HG03565 (cell line): Measurements from ENCODE around the gene EHBP1L1.

Experiments
- ATAC-seq: cut with Tn5 transposase; IDR thresholded peaks from one replicate; pipeline ENCODE4 v1.9.1; 2021; ENCODE audit warnings: mild to moderate bottlenecking, moderate library complexity; ENCODE audit not compliant: unreplicated experiment

EHBP1L1 gene

GRCh38 chr11:65546217-65546958 lies 29.5 kb upstream of the EHBP1L1 start:
- peak; percentile 43 for ATAC-seq

GRCh38 chr11:65547446-65548125 lies 28.3 kb upstream of the EHBP1L1 start:
- ATAC-seq = no peak

DNA sequence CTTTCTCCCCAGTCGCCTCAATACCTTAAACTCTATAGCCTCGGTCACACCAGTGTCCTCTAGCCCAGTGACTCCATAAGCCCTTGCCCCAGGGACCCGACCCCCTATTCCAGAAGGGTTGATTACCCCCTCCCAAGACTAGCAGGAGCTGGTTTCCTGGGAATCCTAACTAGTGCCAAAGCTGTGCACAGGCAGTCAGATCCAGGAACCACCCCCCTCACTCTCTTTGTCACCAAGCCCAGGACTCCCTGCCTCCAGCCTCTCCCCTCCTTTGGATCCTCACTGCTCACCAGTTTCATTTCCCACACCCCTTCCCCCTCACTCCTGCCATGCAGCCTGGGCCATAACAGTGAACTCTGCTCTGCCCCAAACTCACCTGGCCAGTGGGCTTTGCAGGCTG lies 27.5 kb upstream of the EHBP1L1 start:
- no peak for ATAC-seq

DNA sequence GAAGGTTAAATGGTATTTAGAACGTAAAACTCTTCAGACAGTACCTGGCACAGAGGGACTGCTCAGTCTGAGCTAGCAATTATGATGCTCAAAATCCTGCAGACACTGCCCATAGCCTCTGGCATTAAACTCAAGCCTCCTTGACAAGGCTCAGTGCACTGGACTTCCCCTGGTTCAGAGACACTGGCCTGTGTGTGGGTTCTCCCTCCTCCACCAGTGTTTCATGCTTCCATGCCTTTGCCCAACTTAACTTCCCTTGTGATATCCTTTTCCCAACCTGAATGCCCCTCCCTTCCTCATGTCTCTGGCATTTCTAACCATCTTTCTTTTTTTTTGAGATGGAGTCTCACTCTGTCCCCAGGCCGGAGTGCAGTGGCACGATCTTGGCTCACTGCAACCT lies 26.8 kb upstream of the EHBP1L1 start:
- ATAC-seq = no peak

GRCh38 chr11:65551572-65552387 lies 24.1 kb upstream of the EHBP1L1 start:
- no peak for ATAC-seq

DNA sequence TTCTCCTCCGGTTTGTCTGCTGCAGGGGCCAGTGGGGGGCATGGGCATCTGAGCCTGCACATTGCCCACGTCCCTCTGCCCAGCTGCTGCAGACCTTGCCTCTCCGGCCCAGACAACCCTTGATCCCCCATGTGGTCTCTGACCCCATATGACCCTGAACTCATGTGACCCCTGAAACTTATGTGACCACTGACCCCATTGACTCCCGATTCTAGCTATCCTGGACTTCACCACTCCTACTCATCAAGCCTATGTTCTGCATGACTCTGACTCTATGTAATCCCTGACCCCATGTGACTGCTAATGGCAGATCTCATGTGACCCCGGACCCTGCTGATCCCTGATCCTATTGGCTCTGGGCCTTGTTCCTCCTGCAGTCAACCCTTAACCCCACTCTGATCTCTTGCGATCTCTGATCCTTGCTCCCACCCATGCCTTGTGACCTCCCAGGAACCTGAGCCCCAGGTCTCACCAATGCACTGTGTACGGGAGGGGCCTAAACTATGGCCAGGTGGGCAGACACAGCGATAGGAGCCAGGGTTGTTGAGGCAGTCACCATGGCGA lies 23.4 kb upstream of the EHBP1L1 start:
- no peak for ATAC-seq

- ATAC-seq = no peak
Observed at GRCh38 chr11:65553301-65554001, 22.4 kb upstream of the EHBP1L1 start.

DNA sequence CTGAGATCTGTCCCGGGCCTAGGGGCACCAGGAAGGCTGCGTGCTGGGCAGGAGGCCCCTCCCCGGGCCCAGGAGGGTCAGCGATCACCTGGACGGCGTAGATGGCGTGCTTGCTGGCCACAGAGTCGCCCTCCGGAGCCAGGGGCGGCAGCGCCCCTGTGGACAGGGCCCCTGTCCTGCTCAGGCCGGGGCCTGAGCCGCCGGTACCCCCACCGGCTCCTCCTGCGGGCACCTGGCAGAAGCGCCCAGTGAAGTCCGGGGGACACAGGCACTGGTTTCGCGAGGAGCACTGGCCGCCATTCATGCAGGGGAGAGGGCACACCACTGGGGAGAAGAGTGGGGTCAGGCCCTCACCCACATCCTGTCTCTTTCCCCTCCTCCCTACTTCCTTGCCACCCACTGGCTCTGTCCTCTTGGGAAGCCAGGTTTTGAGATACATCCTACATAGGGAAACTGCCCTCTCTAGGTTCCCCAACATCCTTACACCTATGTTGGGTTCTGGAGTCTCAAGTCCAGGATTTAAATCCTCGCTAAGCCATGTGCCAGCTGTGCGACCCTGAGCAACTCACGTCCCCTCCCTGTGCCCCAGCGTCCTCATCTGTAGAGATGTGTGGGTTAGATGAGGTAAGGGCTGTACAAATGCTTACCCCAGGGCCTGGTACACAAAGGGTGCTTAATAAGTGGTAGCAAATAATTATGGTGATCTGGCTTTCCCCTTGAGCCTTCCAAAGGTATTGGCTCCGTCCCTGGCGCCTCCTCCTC lies 21.6 kb upstream of the EHBP1L1 start:
- ATAC-seq = no peak

GRCh38 chr11:65554842-65555430 lies 20.9 kb upstream of the EHBP1L1 start:
- ATAC-seq = no peak

DNA sequence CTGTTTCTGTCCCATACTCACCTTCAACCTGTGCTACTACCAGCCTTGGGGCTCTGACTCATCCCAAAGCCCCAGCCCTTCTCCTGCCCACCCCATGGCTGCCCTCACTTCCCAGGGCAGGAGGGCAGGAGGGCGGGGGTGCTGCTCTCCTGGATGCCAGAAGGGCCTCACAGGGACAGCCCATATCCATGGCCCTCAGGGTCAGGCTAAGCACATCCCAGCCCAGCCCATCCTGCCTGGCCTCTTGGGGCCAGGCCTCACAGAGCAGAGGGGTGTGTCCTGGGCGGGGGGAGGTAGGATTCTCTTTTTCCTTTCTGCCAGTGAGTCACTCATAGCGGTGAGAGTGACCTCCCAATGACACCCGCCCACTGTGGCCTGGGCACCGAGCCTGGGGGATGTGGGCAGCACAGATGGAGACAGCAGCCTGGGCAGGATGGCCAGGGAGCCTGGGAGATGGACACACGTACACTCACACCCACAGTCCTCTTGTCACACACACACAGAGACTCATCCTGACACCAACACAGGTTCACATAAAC lies 20.1 kb upstream of the EHBP1L1 start:
- ATAC-seq = no peak

DNA sequence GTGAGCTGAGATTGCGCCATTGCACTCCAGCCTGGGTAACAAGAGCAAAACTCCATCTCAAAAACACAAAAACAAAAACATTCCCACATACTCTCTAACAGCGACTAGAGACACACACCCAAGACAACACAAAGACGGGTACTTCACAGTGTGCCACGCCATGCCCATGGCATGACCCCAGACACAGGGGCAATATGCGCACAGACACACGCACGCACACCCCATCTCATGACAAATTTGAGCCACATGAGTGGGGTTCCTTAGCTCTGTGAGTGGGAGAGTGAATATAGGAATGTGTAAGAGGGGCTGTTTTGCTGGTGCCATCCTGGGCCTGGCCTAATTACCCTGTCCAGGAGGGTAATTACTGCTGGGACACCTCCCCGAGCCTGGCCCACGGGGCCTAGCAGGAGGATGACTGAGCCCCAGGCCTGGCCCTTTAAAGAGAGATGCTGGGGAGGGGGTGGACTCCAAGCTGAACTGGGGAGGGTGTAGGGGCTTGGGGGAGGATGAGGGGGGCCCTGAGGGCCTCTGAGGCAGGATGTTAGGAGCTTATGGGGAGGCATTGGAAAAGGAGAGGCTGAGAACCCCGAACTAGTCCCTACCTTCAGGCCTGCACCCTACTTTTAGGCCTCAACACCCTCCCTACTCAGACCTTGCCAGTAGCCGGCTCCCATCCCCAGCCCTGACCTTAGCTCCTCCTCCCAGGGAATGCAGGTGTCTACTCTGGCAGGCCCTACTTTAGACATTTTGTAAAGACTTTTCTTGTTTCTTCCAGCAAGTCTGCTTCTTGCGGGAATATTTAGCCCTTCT lies 19.2 kb upstream of the EHBP1L1 start:
- ATAC-seq = no peak

- no peak for ATAC-seq
Observed at GRCh38 chr11:65557280-65558001, 18.4 kb upstream of the EHBP1L1 start.

GRCh38 chr11:65558002-65558929 lies 17.6 kb upstream of the EHBP1L1 start, which contains the start of gene LTBP3:
Gene LTBP3, minus strand, starts transcription at chr11:65558359. Its CDS starts 400 bp downstream, at chr11:65557959.
- no peak for ATAC-seq

DNA sequence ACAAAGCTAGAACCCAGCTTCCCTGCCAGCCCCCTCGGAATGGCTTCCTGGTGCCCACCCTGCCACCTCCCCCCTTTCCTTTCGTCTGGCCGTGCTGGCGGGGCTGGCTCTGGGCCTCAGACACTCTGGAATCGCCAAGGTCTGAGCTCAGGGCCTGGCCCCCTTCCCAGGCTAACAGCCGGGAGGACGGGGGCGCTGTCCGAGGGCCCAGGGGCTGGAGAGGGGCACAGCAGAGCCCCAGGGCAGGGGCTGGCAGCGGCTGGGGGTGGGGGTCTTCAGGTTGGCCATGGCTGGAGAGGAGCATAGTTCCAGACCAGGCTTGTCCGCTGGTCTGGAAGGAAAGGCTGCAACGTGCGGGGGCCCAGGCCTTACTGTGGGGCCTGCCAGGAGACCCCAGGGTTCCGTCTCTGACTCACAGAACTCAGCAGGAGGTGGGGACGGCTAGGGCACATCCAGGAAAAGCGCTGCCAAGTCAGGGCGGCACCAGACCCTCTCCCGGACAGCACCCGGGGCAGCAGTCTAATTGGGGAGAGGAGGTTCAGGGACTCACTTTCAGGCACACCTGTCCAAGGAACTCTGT lies 16.8 kb upstream of the EHBP1L1 start:
- no peak for ATAC-seq

DNA sequence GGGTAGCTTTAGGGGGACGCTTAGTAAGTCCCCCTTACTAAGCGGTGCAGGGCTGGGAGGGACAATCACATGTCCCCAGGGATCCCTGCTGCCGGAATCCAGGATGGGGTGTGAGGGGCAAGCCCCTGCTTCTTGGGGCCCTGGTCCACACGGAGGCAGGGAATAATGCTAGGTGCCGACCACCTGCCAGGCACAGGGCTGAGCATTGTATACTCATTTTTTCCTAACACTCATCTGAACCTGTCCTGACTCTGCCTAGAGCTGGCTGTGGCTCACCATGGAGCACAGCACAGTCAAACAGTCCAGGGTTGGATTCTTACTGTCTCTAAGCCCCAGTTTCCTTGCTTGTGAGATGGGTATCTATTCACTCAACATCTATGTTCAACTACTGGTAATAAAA lies 16.3 kb upstream of the EHBP1L1 start:
- ATAC-seq = no peak

- no peak for ATAC-seq
Observed at GRCh38 chr11:65559951-65560537, 15.8 kb upstream of the EHBP1L1 start.
